ENCODE results near the gene TET3. TPM values are rescaled to one million over a fixed set of nuclear protein-coding genes. Genes with fewer than 3 reads are reported as not detected.
"Not testable (repeated sequence)": the region's sequence is repeated elsewhere in the genome, so short reads cannot be mapped to it uniquely, and the experiment has no call there.

Gene TET3
- total and polyA plus RNA-seq, 3 donors from 2014 or later = 4.3 to 12.2 (median 9.7) TPM

DNA sequence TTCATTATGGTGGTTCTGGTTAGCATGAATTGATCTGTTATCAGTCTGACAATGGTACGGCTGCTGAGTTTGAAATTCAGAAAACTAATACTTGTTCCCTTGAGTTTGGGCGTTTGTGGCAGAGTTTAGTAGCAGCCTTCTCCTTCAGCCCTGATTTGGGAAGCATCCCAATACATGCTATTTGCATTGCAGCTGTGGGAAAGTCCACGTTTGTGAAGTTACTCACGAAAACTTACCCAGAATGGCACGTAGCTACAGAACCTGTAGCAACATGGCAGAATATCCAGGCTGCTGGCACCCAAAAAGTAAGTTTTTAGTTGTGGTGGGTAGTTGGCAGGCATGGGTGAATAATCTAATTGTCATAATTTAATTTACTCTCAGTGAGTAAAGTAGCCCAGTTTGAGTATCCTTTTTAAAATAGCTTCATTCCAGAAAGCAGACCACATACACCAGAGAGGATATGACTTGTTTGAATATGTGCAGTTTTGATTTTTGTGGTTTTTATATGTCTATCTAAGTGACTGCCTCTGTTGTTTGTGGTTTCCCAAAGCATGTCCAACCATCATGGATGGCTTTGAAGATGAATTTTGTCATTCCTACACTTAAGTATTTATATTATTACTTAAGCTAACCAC lies 45.9 kb upstream of the TET3 start:
- no peaks in the 10 kb centered on the region for H3K9me3 ChIP-seq
- H3K4me3 ChIP-seq = no peak overlapping the region
- WGBS, 2 donors = 78 to 91% methylated on average over 5 of the region's 5 CpGs
- DNase-seq = no peak
- no peaks in the 10 kb centered on the region for H3K4me1 ChIP-seq
- TF ChIP-seq POLR2A (IDR thresholded peaks at IDR 0.05) = no peak
- TF ChIP-seq, protein P1, sequence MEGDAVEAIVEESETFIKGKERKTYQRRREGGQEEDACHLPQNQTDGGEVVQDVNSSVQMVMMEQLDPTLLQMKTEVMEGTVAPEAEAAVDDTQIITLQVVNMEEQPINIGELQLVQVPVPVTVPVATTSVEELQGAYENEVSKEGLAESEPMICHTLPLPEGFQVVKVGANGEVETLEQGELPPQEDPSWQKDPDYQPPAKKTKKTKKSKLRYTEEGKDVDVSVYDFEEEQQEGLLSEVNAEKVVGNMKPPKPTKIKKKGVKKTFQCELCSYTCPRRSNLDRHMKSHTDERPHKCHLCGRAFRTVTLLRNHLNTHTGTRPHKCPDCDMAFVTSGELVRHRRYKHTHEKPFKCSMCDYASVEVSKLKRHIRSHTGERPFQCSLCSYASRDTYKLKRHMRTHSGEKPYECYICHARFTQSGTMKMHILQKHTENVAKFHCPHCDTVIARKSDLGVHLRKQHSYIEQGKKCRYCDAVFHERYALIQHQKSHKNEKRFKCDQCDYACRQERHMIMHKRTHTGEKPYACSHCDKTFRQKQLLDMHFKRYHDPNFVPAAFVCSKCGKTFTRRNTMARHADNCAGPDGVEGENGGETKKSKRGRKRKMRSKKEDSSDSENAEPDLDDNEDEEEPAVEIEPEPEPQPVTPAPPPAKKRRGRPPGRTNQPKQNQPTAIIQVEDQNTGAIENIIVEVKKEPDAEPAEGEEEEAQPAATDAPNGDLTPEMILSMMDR (IDR thresholded peaks at IDR 0.05) = no peak
- H3K27me3 ChIP-seq = no peaks in the 10 kb centered on the region
- no peaks in the 10 kb centered on the region for H3K36me3 ChIP-seq (ENCODE audit: low read depth, missing control alignments)
- intact Hi-C loops (cut with DNase I; ENCODE audit: low total_unique reads) = no loop called here
- no peak overlapping the region for H3K27ac ChIP-seq

DNA sequence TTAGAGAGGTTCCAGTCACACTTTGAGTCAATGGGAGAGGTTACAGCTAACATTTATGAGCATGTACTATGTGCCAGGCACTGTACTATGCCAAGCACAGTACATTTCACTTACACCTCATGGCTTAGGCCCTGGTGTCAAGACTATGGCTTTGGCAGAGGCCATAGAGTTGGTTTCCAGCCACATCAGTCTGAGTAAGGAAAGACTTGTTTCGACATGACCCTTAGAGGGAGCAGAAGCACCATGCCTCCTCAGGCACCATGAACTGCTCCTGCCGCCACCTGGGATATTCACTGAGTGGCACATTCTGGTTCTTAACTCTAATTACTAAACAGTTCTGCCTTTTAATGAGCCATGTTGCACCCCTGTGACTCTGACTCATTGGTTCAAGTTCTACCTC lies 45.3 kb upstream of the TET3 start:
- H3K36me3 ChIP-seq (ENCODE audit: low read depth, missing control alignments) = no peaks in the 10 kb centered on the region
- WGBS, 2 donors = 83 to 95% methylated on average over 2 of the region's 2 CpGs
- no peaks in the 10 kb centered on the region for H3K4me1 ChIP-seq
- intact Hi-C loops (cut with DNase I; ENCODE audit: low total_unique reads) = no loop called here
- no peaks in the 10 kb centered on the region for H3K27me3 ChIP-seq
- no peak for TF ChIP-seq POLR2A (IDR thresholded peaks at IDR 0.05)
- TF ChIP-seq, protein P1 (IDR thresholded peaks at IDR 0.05) = no peak
- no peak for DNase-seq
- H3K9me3 ChIP-seq = no peaks in the 10 kb centered on the region
- H3K27ac ChIP-seq = no peak overlapping the region
- H3K4me3 ChIP-seq = no peak overlapping the region

DNA sequence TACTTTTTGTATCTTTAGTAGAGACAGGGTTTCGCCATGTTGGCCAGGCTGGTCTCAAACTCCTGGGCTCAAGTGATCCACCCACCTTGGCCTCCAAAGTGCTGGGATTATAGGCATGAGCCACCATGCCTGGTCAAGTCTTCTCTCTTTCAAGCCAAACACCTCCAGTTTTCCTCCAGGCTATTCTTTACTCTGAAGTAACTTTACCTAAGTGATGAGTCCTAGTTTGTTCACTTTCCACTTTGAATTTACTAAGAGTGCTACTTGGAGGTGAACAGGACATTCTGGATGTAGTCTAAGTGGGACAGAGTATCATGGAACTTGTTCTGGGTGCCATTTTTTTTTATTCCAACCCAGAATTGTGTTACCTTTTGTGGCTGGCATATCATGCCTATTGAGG lies 44.6 kb upstream of the TET3 start:
- H3K4me3 ChIP-seq; H3K27ac ChIP-seq; H3K4me1 ChIP-seq; H3K36me3 ChIP-seq (ENCODE audit: low read depth, missing control alignments); intact Hi-C loops (cut with DNase I; ENCODE audit: low total_unique reads); DNase-seq; H3K27me3 ChIP-seq; H3K9me3 ChIP-seq: not testable (repeated sequence)
- WGBS, 2 donors = 100% methylated on average over 1 of the region's 1 CpG

DNA sequence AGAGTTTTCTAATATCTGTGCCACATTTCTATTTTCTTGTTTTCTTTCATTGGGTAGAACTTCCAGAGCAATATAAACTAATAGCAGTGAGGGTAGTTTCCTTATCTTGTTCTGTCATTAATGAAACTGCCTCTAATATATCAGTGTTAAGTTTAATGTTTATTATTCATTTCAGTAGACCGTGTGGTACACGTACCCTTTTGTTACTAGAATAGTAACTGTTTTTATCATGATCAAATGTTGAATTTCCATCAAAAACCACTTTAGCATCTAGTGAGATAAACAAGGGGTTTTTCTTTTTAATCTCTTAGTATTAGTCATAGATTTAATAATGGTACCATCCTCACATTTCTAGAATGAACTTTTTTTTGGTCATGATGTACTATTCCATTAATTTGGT lies 42.0 kb upstream of the TET3 start:
- H3K4me3 ChIP-seq = no peak overlapping the region
- TF ChIP-seq, protein P1 (IDR thresholded peaks at IDR 0.05) = no peak
- no peak for TF ChIP-seq POLR2A (IDR thresholded peaks at IDR 0.05)
- no peaks in the 10 kb centered on the region for H3K4me1 ChIP-seq
- 56 to 77% methylated on average over 2 of the region's 2 CpGs for WGBS, 2 donors
- H3K36me3 ChIP-seq (ENCODE audit: low read depth, missing control alignments) = no peaks in the 10 kb centered on the region
- no peaks in the 10 kb centered on the region for H3K27me3 ChIP-seq
- H3K27ac ChIP-seq = no peak overlapping the region
- DNase-seq = no peak
- no peaks in the 10 kb centered on the region for H3K9me3 ChIP-seq
- intact Hi-C loops (cut with DNase I; ENCODE audit: low total_unique reads) = no loop called here

DNA sequence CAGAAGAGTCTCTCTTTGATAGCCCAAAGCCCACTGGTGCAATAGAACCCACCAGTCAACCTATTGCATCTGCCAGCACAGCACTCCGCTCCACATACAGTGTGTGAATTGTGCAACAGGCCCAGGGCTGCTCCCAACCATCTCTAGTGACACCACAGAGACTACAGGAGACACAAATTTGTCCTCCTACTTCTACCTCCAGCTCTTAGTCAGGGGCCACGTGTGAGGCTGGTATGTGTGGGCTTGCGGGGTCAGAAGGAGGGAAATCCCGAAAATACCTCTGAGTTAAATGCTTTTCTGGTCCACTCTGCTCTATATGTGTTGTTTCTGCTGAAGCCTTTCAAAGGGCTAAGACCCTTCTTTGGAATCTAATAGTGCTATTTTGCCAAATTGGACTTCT lies 40.0 kb upstream of the TET3 start:
- intact Hi-C loops (cut with DNase I; ENCODE audit: low total_unique reads) = no loop called here
- no peak overlapping the region for H3K4me3 ChIP-seq
- no peaks in the 10 kb centered on the region for H3K36me3 ChIP-seq (ENCODE audit: low read depth, missing control alignments)
- no peak for DNase-seq
- H3K9me3 ChIP-seq = no peaks in the 10 kb centered on the region
- WGBS, 2 donors = 91 to 92% methylated on average over 4 of the region's 4 CpGs
- TF ChIP-seq POLR2A (IDR thresholded peaks at IDR 0.05) = no peak
- TF ChIP-seq, protein P1 (IDR thresholded peaks at IDR 0.05) = no peak
- no peaks in the 10 kb centered on the region for H3K4me1 ChIP-seq
- H3K27me3 ChIP-seq = no peaks in the 10 kb centered on the region
- H3K27ac ChIP-seq = no peak overlapping the region

Data from testis (tissue), 3 donors.